ENCODE data around the gene MTARC2.

DNA sequence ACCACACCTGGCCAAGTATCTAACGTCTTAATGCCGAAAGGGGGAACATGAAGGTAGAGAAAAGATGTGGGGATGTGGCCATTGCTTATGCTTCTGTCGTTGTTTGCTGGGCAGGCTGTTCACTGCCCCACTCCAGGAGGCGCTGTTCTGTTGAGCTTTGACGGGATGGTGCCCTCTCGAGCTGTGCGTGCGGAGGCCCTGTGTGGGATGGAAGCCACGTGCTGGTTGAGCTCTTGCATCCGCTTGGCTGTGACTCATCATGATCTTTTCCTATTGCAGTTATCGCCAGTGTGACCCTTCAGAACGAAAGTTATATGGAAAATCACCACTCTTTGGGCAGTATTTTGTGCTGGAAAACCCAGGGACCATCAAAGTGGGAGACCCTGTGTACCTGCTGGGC lies 64.9 kb downstream of the MTARC2 start:
- no peak for TF ChIP-seq POLR2AphosphoS5 (IDR thresholded peaks at IDR 0.05; ENCODE audit: low read depth, low read length)
- no peak for TF ChIP-seq POLR2A (IDR thresholded peaks at IDR 0.05; ENCODE audit: low read depth, low read length)
- TF ChIP-seq TAF1 (IDR thresholded peaks at IDR 0.05; ENCODE audit: low read depth, low read length), result no peak
- no peak for TF ChIP-seq SPI1 (IDR thresholded peaks at IDR 0.05; ENCODE audit: low read depth, low read length)
- TF ChIP-seq PAX5 (IDR thresholded peaks at IDR 0.05; ENCODE audit: insufficient read depth, low read length, severe bottlenecking), result no peak
